Measurements from ENCODE around the gene SLC44A5.

- no peak for TF ChIP-seq EZH2 (IDR thresholded peaks at IDR 0.05; ENCODE audit: borderline replicate concordance, insufficient read depth, low read depth, low read length, poor library complexity, severe bottlenecking)
- TF ChIP-seq, protein P1, sequence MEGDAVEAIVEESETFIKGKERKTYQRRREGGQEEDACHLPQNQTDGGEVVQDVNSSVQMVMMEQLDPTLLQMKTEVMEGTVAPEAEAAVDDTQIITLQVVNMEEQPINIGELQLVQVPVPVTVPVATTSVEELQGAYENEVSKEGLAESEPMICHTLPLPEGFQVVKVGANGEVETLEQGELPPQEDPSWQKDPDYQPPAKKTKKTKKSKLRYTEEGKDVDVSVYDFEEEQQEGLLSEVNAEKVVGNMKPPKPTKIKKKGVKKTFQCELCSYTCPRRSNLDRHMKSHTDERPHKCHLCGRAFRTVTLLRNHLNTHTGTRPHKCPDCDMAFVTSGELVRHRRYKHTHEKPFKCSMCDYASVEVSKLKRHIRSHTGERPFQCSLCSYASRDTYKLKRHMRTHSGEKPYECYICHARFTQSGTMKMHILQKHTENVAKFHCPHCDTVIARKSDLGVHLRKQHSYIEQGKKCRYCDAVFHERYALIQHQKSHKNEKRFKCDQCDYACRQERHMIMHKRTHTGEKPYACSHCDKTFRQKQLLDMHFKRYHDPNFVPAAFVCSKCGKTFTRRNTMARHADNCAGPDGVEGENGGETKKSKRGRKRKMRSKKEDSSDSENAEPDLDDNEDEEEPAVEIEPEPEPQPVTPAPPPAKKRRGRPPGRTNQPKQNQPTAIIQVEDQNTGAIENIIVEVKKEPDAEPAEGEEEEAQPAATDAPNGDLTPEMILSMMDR (IDR thresholded peaks at IDR 0.05): no peak
Measured at GRCh38 chr1:75415187-75415586, 195.7 kb downstream of the SLC44A5 start.
